ENCODE measurements around the gene SERPINB6. TPM values are rescaled to one million over a fixed set of nuclear protein-coding genes. Genes with fewer than 3 reads are reported as not detected.

SERPINB6 gene
- total and polyA plus RNA-seq, 2 of the 4 experiments (the other 2 are of a cell fraction) = 37.1 to 91.1 TPM

DNA sequence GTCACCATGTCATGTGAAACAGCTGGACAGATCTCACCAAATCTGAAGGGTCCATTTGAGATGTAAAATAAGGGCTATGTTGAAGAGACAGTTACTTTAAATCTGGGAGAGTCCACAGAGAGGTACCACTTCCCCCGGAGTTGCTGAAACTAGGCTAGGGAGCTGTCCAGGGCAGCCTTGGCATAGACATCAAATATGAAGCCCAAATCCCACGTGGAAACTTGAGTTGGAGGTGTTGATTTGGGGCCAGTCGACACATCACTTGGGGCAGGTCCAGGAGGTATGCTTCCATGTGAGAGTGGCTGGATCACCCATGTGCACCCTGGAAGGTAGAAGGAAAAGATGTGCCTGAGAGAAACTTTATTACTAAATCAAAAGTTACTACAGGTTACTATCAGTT lies 56.2 kb downstream of the SERPINB6 start:
- in situ Hi-C loops (cut with MboI; ENCODE audit: low sequenced_read_pairs) (no loop called here), intact Hi-C loops (cut with micrococcal nuclease) (no loop called here), dilution Hi-C loops (cut with HindIII; ENCODE audit: low sequenced_read_pairs, unreplicated experiment) (no loop called here)
- Histone ChIP-seq H3K9ac (ENCODE audit: low read depth, low read length) (no peak overlapping the region), H2BK5ac (ENCODE audit: low read depth, low read length, poor library complexity, severe bottlenecking) (no peak overlapping the region), H3K4ac (ENCODE audit: low read depth, low read length) (no peak overlapping the region), H4K5ac (ENCODE audit: low read depth, low read length) (no peak overlapping the region), H3K18ac (ENCODE audit: low read depth, low read length) (no peak overlapping the region), H3K23ac (ENCODE audit: low read depth, low read length) (no peak overlapping the region), H3K9me1 (ENCODE audit: insufficient read depth, low read length) (no peaks in the 10 kb centered on the region), H4K20me1 (ENCODE audit: insufficient read depth, low read length) (no peaks in the 10 kb centered on the region), H2AK9ac (replicated peaks; ENCODE audit: low read depth, low read length, poor library complexity) (no peak overlapping the region), H2BK20ac (ENCODE audit: low read depth, low read length) (no peak overlapping the region), H3K56ac (ENCODE audit: extremely low read depth, insufficient read depth, low read length) (no peak overlapping the region), H4K91ac (ENCODE audit: insufficient read depth, low read depth, low read length) (no peak overlapping the region), H2BK15ac (ENCODE audit: low read depth, low read length) (no peak overlapping the region), H3K14ac (replicated peaks; ENCODE audit: low read depth, low read length) (no peak overlapping the region), H3K4me2 (ENCODE audit: low read depth, low read length) (no peak overlapping the region), H3K79me1 (ENCODE audit: low read depth in 1 of 2, low read length in 2 of 2) (no peaks in the 10 kb centered on the region), H3K36me3 (ENCODE audit: control insufficient read depth, insufficient read depth, low read length) (no peaks in the 10 kb centered on the region), H3K4me1 (ENCODE audit: control insufficient read depth, insufficient read depth, low read length) (peaks cover 2% of the 10 kb centered on the region; the same call in 1 of the 2 replicates), H4K8ac (ENCODE audit: low read depth in 2 of 2, low read length in 2 of 2) (no peak overlapping the region), H2BK120ac (ENCODE audit: low read depth, low read length) (no peak overlapping the region), H3K4me3 (ENCODE audit: insufficient read depth, low read depth, low read length) (no peak overlapping the region), H3K27ac (ENCODE audit: insufficient read depth, low read length) (no peak overlapping the region), H3K27me3 (ENCODE audit: control insufficient read depth, insufficient read depth, low read length) (no peaks in the 10 kb centered on the region; the same call in 1 of the 2 replicates), H2AFZ (replicated peaks; ENCODE audit: low read length, poor library complexity) (no peak overlapping the region), H2AK5ac (ENCODE audit: low read depth, low read length) (no peak overlapping the region), H3K9me3 (ENCODE audit: control insufficient read depth, insufficient read depth, low read length) (no peaks in the 10 kb centered on the region)
- no peak for ATAC-seq (ENCODE audit: low read depth)
- BruUV-seq (replicated peaks) = no TSS peak
- ChIA-PET CTCF (no interaction called here), POLR2A (ENCODE audit: unreplicated experiment) (no interaction called here)
- no peak for TF ChIP-seq RFX5 (IDR thresholded peaks at IDR 0.05; ENCODE audit: low read depth, low read length)
- TF ChIP-seq, protein P1, sequence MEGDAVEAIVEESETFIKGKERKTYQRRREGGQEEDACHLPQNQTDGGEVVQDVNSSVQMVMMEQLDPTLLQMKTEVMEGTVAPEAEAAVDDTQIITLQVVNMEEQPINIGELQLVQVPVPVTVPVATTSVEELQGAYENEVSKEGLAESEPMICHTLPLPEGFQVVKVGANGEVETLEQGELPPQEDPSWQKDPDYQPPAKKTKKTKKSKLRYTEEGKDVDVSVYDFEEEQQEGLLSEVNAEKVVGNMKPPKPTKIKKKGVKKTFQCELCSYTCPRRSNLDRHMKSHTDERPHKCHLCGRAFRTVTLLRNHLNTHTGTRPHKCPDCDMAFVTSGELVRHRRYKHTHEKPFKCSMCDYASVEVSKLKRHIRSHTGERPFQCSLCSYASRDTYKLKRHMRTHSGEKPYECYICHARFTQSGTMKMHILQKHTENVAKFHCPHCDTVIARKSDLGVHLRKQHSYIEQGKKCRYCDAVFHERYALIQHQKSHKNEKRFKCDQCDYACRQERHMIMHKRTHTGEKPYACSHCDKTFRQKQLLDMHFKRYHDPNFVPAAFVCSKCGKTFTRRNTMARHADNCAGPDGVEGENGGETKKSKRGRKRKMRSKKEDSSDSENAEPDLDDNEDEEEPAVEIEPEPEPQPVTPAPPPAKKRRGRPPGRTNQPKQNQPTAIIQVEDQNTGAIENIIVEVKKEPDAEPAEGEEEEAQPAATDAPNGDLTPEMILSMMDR (conservative IDR thresholded peaks at IDR 0.05; ENCODE audit: low read depth, low read length) = no peak
- no peak for TF ChIP-seq BHLHE40 (IDR thresholded peaks at IDR 0.05; ENCODE audit: low read depth, low read length)
- no peak for TF ChIP-seq MAZ (IDR thresholded peaks at IDR 0.05; ENCODE audit: borderline replicate concordance, low read depth, low read length)
- TF ChIP-seq, protein P2, sequence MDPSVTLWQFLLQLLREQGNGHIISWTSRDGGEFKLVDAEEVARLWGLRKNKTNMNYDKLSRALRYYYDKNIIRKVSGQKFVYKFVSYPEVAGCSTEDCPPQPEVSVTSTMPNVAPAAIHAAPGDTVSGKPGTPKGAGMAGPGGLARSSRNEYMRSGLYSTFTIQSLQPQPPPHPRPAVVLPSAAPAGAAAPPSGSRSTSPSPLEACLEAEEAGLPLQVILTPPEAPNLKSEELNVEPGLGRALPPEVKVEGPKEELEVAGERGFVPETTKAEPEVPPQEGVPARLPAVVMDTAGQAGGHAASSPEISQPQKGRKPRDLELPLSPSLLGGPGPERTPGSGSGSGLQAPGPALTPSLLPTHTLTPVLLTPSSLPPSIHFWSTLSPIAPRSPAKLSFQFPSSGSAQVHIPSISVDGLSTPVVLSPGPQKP (IDR thresholded peaks at IDR 0.05; ENCODE audit: borderline replicate concordance, low read depth, low read length) = no peak
- TF ChIP-seq CHD1 (IDR thresholded peaks at IDR 0.05; ENCODE audit: low read depth, low read length) = no peak
- TF ChIP-seq, protein P3, sequence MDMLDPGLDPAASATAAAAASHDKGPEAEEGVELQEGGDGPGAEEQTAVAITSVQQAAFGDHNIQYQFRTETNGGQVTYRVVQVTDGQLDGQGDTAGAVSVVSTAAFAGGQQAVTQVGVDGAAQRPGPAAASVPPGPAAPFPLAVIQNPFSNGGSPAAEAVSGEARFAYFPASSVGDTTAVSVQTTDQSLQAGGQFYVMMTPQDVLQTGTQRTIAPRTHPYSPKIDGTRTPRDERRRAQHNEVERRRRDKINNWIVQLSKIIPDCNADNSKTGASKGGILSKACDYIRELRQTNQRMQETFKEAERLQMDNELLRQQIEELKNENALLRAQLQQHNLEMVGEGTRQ (IDR thresholded peaks at IDR 0.05; ENCODE audit: low read depth, low read length) = no peak
- no peak for TF ChIP-seq MXI1 (IDR thresholded peaks at IDR 0.05; ENCODE audit: borderline replicate concordance, low read depth, low read length)
- TF ChIP-seq CEBPB (IDR thresholded peaks at IDR 0.05; ENCODE audit: low read depth, low read length) = no peak
- no peak for TF ChIP-seq SMC3 (IDR thresholded peaks at IDR 0.05; ENCODE audit: low read depth, low read length)
- no peak for TF ChIP-seq RCOR1 (IDR thresholded peaks at IDR 0.05; ENCODE audit: insufficient replicate concordance, low read length)
- no peak for TF ChIP-seq FOS (IDR thresholded peaks at IDR 0.05; ENCODE audit: low read depth, low read length)
- TF ChIP-seq POLR2A (IDR thresholded peaks at IDR 0.05; ENCODE audit: low read depth, low read length) = no peak
- no peak for TF ChIP-seq RAD21 (IDR thresholded peaks at IDR 0.05; ENCODE audit: low read length)
- no peak for TF ChIP-seq MAFK (IDR thresholded peaks at IDR 0.05; ENCODE audit: low read depth, low read length)
- no peak for TF ChIP-seq NFE2L2 (IDR thresholded peaks at IDR 0.05; ENCODE audit: low read depth, low read length)
- no peak for DNase-seq
- WGBS, 2 experiments (ENCODE audit: extremely low coverage in 2 of 2, insufficient read length in 1 of 2) = 100% methylated on average over 1 of the region's 3 CpGs; no CpG with 5 or more reads in 1 of the 2 experiments
